ENCODE data around the gene RTKN2.

DNA sequence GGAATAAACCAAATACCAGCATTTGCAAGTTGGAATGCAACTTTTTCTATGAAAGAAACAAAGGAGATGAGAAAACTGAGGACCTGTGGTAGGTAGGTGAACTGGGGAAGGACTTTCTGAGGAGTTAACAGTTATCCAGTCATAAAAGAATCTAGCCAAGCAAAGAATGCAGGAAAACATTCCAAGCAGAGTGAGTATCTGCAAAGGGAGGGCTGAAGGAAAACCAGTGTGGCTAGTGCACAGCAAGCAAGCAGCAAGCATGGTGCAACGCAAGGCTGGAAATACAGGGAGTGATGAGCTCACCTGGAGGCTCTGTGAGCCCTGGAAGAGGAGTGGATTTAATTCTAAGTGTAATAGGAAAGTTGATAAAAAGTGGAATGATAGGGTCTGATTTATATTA, 44.0 kb downstream of the RTKN2 start:
- TF ChIP-seq, protein P1, sequence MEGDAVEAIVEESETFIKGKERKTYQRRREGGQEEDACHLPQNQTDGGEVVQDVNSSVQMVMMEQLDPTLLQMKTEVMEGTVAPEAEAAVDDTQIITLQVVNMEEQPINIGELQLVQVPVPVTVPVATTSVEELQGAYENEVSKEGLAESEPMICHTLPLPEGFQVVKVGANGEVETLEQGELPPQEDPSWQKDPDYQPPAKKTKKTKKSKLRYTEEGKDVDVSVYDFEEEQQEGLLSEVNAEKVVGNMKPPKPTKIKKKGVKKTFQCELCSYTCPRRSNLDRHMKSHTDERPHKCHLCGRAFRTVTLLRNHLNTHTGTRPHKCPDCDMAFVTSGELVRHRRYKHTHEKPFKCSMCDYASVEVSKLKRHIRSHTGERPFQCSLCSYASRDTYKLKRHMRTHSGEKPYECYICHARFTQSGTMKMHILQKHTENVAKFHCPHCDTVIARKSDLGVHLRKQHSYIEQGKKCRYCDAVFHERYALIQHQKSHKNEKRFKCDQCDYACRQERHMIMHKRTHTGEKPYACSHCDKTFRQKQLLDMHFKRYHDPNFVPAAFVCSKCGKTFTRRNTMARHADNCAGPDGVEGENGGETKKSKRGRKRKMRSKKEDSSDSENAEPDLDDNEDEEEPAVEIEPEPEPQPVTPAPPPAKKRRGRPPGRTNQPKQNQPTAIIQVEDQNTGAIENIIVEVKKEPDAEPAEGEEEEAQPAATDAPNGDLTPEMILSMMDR (IDR thresholded peaks at IDR 0.05; ENCODE audit: low read depth, low read length, missing input control), result no peak
- TF ChIP-seq, protein P2, sequence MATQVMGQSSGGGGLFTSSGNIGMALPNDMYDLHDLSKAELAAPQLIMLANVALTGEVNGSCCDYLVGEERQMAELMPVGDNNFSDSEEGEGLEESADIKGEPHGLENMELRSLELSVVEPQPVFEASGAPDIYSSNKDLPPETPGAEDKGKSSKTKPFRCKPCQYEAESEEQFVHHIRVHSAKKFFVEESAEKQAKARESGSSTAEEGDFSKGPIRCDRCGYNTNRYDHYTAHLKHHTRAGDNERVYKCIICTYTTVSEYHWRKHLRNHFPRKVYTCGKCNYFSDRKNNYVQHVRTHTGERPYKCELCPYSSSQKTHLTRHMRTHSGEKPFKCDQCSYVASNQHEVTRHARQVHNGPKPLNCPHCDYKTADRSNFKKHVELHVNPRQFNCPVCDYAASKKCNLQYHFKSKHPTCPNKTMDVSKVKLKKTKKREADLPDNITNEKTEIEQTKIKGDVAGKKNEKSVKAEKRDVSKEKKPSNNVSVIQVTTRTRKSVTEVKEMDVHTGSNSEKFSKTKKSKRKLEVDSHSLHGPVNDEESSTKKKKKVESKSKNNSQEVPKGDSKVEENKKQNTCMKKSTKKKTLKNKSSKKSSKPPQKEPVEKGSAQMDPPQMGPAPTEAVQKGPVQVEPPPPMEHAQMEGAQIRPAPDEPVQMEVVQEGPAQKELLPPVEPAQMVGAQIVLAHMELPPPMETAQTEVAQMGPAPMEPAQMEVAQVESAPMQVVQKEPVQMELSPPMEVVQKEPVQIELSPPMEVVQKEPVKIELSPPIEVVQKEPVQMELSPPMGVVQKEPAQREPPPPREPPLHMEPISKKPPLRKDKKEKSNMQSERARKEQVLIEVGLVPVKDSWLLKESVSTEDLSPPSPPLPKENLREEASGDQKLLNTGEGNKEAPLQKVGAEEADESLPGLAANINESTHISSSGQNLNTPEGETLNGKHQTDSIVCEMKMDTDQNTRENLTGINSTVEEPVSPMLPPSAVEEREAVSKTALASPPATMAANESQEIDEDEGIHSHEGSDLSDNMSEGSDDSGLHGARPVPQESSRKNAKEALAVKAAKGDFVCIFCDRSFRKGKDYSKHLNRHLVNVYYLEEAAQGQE (IDR thresholded peaks at IDR 0.05), result no peak
- no peak for TF ChIP-seq RAD21 (IDR thresholded peaks at IDR 0.05)
- no peak for TF ChIP-seq YY1 (IDR thresholded peaks at IDR 0.05)

Measured in liver (tissue), 3 donors.